Sciatic nerve (tissue), 2 donors: Measurements from ENCODE around the gene TMC3. TPM values are rescaled to one million over a fixed set of nuclear protein-coding genes. Genes with fewer than 3 reads are reported as not detected.

Experiments
- ATAC-seq: fragments of 200-7000 bp; cut with Tn5 transposase; one replicate; pipeline ENCODE4 v1.9.1; 2020; ENCODE audit warnings: mild to moderate bottlenecking, moderate library complexity
- DNase-seq: peaks from one replicate; pipeline ENCODE4 v3.0.0-alpha.2; 2020; ENCODE audit warnings: low spot score
- intact Hi-C: fragments of 100-400 bp; cut with DNase I; formaldehyde crosslinking; loops from one replicate; pipeline ENCODE4 v1.14.2; 2022
- total RNA-seq: library from RNA; stranded (reverse); fragmentation: NEBNext Ultra II Directional; extraction: Animal tissue kit (Norgen Biotek cat#: 25700); gene quantifications from one replicate; pipeline ENCODE4 v1.2.1, GENCODE V29; 2021
- donor health status: DM: no; HTN: no; CAD: no.
- donor health status: DM: no; HTN: no; CAD: no.

TMC3 gene
- total RNA-seq, 1 donor from 2014 or later: 0.13 TPM

DNA sequence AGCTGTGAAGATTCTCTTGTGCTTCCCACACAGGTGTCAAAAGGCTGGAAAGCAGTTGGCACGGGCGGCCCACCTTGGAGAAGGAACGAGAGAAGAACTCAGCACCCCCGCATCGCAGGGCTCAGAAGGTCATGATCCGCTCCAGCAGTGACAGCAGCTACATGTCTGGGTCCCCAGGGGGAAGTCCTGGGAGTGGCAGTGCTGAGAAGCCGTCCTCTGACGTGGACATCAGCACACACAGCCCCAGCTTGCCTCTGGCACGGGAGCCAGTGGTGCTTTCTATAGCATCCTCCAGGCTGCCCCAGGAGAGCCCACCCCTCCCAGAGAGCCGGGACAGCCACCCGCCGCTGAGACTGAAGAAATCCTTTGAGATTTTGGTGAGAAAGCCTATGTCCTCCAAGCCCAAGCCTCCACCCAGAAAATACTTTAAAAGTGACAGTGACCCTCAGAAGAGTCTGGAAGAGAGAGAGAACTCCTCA lies 81.5 kb downstream of the TMC3 start:
- intact Hi-C loops: no loop called here
- DNase-seq (peak; percentile 53), ATAC-seq (no peak)

DNA sequence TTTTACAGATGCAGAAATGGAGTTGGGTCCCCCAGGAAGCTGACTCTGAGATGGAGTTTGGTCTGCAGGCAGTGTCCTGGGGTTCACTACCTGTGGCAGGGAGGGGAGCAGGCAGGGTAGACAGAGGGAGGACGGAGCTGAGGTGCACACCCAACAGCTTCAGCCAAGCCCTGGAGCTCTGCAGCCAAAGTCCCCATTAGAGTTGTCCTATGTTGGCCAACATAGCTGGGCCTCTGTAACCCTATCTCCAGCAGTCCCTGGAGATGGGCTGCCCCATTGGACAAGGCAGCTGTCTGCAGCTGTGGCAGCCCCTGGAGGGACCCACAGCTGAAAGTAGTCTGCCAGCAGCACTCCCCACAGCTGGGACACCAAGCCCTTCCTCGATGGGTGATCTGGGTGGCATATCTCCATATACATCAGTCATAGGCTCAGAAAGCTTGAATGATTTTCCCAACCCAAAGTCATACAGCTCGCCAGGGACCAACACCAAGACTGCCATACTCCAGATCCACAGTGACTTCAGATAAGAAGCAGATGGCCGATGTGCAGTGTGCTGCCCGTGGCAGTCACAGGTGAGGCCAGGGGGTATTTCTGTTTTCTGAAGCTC lies 82.0 kb downstream of the TMC3 start:
- intact Hi-C loops: no loop called here

GRCh38 chr15:81289910-81290309 lies 84.1 kb downstream of the TMC3 start:
- ATAC-seq (no peak), DNase-seq (no peak)
- intact Hi-C loops: no loop called here

More for the DNA sequence above, 82.0 kb downstream of the TMC3 start:
- peak; percentile 41 for DNase-seq
- ATAC-seq: no peak

DNA sequence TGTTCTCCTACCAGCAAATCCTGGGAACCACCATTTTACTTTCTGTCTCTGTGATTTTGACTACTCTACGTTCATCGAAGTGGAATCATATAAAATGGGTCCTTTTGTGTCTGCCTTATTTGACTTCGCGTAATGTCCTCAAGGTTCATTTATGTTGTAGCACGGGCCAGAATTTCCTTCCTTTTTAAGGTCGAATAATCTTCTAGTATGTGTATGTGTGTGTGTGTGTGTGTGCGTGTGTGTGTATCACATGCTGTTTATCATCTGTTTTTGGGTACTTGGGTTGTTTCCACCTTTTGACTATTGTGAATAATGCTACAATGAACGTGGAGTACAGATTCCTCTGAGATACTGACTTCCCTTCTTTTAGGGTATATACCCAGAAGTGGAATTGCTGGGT lies 85.4 kb downstream of the TMC3 start:
- no peak for DNase-seq
- intact Hi-C loops: no loop called here
- ATAC-seq: no peak

DNA sequence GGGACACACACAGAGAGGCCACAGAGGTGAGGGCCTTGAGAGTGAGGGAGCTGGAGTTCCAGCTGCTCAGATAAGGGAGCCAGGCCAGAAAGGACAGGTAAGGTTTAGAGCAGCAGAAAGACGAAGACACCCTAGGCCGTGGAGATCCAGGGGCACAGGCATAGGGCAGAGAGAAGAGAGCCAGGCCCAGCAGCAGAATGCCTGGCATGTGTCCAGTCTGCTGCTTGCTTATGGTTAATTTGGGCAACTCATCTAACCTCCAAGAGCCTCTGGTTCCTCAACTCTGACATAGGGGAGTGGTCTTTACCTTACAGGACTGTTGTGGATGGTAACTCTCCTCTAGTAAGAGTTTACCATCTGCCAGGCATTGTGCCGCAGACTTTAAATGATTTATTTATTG lies 86.0 kb downstream of the TMC3 start:
- intact Hi-C loops: no loop called here
- DNase-seq (peak; percentile 31), ATAC-seq (no peak)

DNA sequence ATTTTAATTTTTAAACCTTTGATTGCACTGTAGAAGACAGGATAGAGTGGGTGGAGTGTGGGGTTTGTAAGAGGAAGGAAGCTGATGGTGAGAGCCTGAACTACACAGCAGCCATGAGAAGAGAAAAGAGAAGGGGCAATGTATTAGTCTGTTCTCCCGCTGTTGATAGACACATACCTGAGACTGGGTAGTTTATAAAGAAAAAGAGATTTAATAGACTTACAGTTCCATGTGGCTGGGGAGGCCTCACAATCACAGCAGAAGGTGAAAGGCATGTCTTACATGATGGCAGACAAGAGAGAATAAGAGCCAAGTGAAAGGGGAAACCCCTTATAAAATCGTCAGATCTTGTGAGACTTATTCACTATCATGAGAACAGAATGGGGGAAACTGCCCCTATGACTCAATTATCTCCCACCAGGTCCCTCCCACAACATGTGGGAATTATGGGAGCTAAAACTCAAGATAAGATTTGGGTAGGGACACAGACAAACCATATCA lies 87.3 kb downstream of the TMC3 start:
- ATAC-seq: no peak
- no peak for DNase-seq
- intact Hi-C loops: no loop called here

DNA sequence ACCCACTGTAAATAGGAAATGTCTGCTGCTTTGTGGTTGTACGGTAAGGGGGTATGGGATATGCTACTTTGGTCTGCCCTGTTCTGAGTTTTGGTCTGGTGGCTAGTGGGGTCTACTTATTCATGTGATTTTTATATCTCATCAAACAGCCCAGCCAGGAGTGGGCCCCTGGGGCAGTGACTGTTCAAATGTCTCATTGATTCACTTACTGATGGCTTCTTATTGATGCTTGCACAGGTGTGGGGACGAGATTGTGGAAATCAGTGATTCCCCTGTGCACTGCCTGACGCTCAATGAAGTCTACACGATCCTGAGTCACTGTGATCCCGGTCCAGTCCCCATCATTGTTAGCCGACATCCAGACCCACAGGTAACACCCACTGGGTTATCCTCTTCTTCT lies 88.6 kb downstream of the TMC3 start:
- intact Hi-C loops: no loop called here
- ATAC-seq: no peak
- peak; percentile 26 for DNase-seq

- DNase-seq: peak; percentile 13
- intact Hi-C loops: no loop called here
- no peak for ATAC-seq
These were observed 89.6 kb downstream of the TMC3 start for GRCh38 chr15:81284256-81285031.

- ATAC-seq (no peak), DNase-seq (no peak)
- intact Hi-C loops: no loop called here
These were observed 91.1 kb downstream of the TMC3 start for GRCh38 chr15:81282911-81283310.

DNA sequence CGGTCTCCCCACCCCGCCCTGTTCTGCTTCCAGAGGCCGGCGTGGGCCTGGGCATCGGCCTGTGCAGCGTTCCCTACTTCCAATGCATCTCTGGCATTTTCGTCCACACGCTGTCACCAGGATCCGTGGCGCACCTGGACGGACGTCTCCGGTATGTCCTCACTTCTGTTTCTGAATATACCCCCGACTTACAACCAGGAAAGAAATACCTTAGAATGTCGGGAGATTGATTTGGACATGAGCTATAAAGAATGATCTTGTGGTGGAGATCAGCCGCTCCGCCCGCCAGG lies 91.5 kb downstream of the TMC3 start:
- intact Hi-C loops: no loop called here
- no peak for ATAC-seq
- DNase-seq: peak; percentile 34

DNA sequence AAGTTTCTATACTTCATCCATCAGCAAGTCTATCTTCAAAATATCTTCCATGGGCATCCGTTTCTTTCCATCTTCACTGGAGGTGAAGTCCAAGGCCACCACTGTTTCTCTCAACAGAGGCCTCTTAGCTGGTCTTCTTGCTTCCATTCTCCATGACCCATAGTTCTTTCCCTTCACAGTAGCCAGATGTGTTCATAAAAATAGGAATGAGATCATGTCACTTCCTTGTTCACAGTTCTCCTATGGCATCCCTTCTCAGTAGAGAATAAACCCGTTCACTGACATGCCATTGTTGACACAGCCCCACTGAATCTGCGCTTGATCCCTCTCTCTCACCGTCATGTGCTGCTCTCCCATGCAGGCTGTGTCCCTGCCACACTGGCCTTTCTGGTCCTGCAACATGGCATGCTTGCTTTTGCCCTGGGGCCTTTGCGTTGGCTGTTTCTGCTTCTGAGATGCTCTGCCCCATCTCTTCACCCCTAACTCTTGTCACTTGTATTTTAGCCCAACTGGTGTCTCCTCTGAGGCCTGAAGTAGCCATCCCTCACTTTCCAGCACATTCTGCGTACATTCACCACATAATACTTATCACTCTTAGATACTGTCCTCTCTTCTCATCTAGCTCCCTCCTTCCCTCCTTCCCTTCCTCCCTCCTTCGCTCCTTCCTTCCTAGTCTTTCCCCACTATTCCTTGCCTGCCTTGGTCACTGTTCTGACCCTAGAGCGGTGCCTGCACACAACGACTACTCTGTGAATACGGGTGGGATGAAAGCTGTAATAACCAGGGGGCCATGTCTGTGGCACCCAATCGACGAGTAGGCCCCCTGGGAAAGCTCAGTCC lies 92.0 kb downstream of the TMC3 start:
- ATAC-seq: no peak
- no peak for DNase-seq

GRCh38 chr15:81281456-81281735 lies 92.6 kb downstream of the TMC3 start:
- DNase-seq (no peak), ATAC-seq (no peak)
- intact Hi-C loops: no loop called here

More for the DNA sequence above, 92.0 kb downstream of the TMC3 start:
- intact Hi-C loops: no loop called here

Other genes with a start within 250 kb of the TMC3 start
- gene CFAP161, start 239.9 kb downstream of the TMC3 start, total RNA-seq: not detected
- 54.0 TPM for gene IL16, start 177.3 kb downstream of the TMC3 start, total RNA-seq
- gene STARD5, start 50.1 kb downstream of the TMC3 start, total RNA-seq: 6.1 TPM